ENCODE results near the gene HCAR1.

The HCAR1 gene, protein sequence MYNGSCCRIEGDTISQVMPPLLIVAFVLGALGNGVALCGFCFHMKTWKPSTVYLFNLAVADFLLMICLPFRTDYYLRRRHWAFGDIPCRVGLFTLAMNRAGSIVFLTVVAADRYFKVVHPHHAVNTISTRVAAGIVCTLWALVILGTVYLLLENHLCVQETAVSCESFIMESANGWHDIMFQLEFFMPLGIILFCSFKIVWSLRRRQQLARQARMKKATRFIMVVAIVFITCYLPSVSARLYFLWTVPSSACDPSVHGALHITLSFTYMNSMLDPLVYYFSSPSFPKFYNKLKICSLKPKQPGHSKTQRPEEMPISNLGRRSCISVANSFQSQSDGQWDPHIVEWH

DNA sequence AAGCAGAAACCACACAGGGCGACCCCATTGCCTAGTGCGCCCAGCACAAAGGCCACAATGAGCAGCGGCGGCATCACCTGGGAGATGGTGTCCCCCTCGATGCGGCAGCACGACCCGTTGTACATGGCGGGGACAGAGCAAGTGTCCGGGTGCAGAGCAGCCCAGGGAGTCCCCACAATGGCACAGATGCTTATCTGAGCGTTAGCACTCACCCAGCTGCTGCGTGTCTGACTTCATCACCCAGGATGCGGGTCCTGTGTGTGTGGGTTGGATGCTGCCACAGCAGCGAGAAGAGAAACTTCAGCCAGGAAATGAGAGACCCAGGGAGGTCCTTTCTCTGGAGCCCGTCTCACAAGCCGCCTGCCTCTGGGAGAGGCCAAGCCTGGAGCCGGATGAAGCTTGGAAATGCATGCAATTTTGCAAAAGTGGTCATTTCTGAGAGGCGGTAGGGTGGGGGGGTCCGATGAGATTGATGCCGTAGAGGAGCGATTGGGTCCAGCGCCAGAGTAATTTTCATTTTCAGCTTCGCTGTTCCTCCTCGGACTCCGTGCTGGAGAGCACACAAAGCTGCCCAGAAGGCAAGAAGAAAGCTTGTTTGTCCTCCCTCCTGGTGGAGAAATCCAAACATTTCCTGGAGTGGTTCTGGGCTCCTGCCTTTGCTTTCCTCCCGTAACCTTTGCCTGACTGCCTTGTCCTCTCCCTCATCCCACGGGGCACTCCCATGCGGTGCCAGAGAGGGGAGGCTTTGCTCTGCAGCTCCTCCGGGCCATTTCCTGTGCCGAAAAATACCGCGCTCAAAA is at the start of gene HCAR1:
TSS of gene HCAR1 (minus strand) at position 630 of the 800 bp plus-strand sequence. CDS start at position 125, 505 bp downstream.
- ChIA-PET CTCF (interaction anchor here (0.6 kb wide), 2 partner anchors 67 to 394 kb away, joined by 4 to 5 read pairs; no protein-coding TSS in a partner anchor), POLR2A (no interaction called here)
- Histone ChIP-seq H3K27ac (ENCODE audit: extremely low read depth, low read depth, low read length) (no peak within 1 kb of the TSS), H3K36me3 (ENCODE audit: control insufficient read depth in 2 of 2, insufficient read depth in 1 of 2, low read length in 2 of 2) (no peaks in the 10 kb centered on the region), H3K9me3 (ENCODE audit: control insufficient read depth, insufficient read depth, low read depth, low read length) (no peaks in the 10 kb centered on the region), H3K4me3 (ENCODE audit: low read depth, low read length) (no peak within 1 kb of the TSS), H3K4me1 (ENCODE audit: control insufficient read depth, insufficient read depth, low read length) (no peaks in the 10 kb centered on the region)
- TF ChIP-seq HOXD13 (CRISPR knock-in tag; IDR thresholded peaks at IDR 0.05; ENCODE audit: borderline replicate concordance) (no peak), FEZF1 (tag by site-specific recombination; IDR thresholded peaks at IDR 0.05) (no peak), ZNF768 (tag by site-specific recombination; IDR thresholded peaks at IDR 0.05) (no peak), ZNF585B (tag by site-specific recombination; IDR thresholded peaks at IDR 0.05) (no peak), ZNF707 (tag by site-specific recombination; IDR thresholded peaks at IDR 0.05) (no peak), MEIS1 (CRISPR knock-in tag; IDR thresholded peaks at IDR 0.05; ENCODE audit: borderline replicate concordance) (no peak)

GRCh38 chr12:122757568-122757967 is 26.9 kb upstream of the HCAR1 start:
- CTCF ChIA-PET: interaction anchor here (0.9 to 1.5 kb wide), 2 partner anchors 120 to 194 kb away, joined by 3 to 5 read pairs; no protein-coding TSS in a partner anchor

GRCh38 chr12:122754790-122755189 is 24.1 kb upstream of the HCAR1 start:
- CTCF ChIA-PET: no interaction called here
- H3K27ac ChIP-seq (ENCODE audit: extremely low read depth, low read depth, low read length): no peak overlapping the region

More at GRCh38 chr12:122757568-122757967, 26.9 kb upstream of the HCAR1 start:
- H3K27ac ChIP-seq (ENCODE audit: extremely low read depth, low read depth, low read length): no peak overlapping the region
- H3K4me1 ChIP-seq (ENCODE audit: control insufficient read depth, insufficient read depth, low read length): peaks cover 4% of the 10 kb centered on the region; the same call in 1 of the 2 replicates
- H3K4me3 ChIP-seq (ENCODE audit: low read depth, low read length): no peak overlapping the region
- no peaks in the 10 kb centered on the region for H3K9me3 ChIP-seq (ENCODE audit: control insufficient read depth, insufficient read depth, low read depth, low read length)
- H3K36me3 ChIP-seq (ENCODE audit: control insufficient read depth in 2 of 2, insufficient read depth in 1 of 2, low read length in 2 of 2): peaks cover 72 to 89% of the 10 kb centered on the region in 2 experiments
- TF ChIP-seq, protein P1, sequence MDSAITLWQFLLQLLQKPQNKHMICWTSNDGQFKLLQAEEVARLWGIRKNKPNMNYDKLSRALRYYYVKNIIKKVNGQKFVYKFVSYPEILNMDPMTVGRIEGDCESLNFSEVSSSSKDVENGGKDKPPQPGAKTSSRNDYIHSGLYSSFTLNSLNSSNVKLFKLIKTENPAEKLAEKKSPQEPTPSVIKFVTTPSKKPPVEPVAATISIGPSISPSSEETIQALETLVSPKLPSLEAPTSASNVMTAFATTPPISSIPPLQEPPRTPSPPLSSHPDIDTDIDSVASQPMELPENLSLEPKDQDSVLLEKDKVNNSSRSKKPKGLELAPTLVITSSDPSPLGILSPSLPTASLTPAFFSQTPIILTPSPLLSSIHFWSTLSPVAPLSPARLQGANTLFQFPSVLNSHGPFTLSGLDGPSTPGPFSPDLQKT (IDR thresholded peaks at IDR 0.05; ENCODE audit: borderline replicate concordance, low read depth, low read length): no peak
- TF ChIP-seq ZNF560 (tag by site-specific recombination; IDR thresholded peaks at IDR 0.05; ENCODE audit: borderline replicate concordance) (no peak), ZNF701 (tag by site-specific recombination; IDR thresholded peaks at IDR 0.05) (no peak), ZNF223 (tag by site-specific recombination; IDR thresholded peaks at IDR 0.05) (no peak), ZNF530 (tag by site-specific recombination; IDR thresholded peaks at IDR 0.05; ENCODE audit: low read depth) (no peak)
- POLR2A ChIA-PET: no interaction called here

DNA sequence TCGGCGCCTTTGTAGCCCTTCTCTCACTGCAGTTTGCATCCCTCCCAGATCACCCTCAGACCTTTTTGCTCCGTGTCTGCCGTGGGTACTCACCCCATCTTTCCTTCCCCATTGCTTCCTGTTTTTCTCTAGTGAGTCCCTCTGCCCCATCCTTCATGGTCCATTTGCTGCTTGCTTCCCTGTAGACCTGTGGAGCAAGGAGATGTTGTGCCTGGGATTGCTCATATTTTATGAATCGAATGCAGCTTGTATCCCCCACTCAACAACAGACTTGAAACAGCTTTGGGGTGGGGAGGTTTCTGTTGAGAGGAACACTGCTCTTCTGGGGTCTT is 22.6 kb upstream of the HCAR1 start:
- POLR2A ChIA-PET: interaction anchor here (1.3 to 1.6 kb wide), 3 partner anchors 252 to 479 kb away, joined by 3 to 4 read pairs (median 4); partner anchors contain the start of genes MPHOSPH9, MTRFR and ZCCHC8
- H3K27ac ChIP-seq (ENCODE audit: extremely low read depth, low read depth, low read length): peak overlapping the region; percentile 79

More at GRCh38 chr12:122754790-122755189, 24.1 kb upstream of the HCAR1 start:
- peaks cover 49 to 64% of the 10 kb centered on the region in 2 experiments for H3K36me3 ChIP-seq (ENCODE audit: control insufficient read depth in 2 of 2, insufficient read depth in 1 of 2, low read length in 2 of 2)
- H3K4me1 ChIP-seq (ENCODE audit: control insufficient read depth, insufficient read depth, low read length): peaks cover 4% of the 10 kb centered on the region; the same call in 1 of the 2 replicates
- no peak overlapping the region for H3K4me3 ChIP-seq (ENCODE audit: low read depth, low read length)
- TF ChIP-seq GFI1B (tag by site-specific recombination; IDR thresholded peaks at IDR 0.05) (no peak), PRDM1 (tag by site-specific recombination; IDR thresholded peaks at IDR 0.05) (0 out of 2 replicates have a peak, but pooled peaks have one; percentile 7)
- H3K9me3 ChIP-seq (ENCODE audit: control insufficient read depth, insufficient read depth, low read depth, low read length): no peaks in the 10 kb centered on the region
- POLR2A ChIA-PET: no interaction called here

More for the DNA sequence above, 22.6 kb upstream of the HCAR1 start:
- Histone ChIP-seq H3K9me3 (ENCODE audit: control insufficient read depth, insufficient read depth, low read depth, low read length) (no peaks in the 10 kb centered on the region), H3K4me1 (ENCODE audit: control insufficient read depth, insufficient read depth, low read length) (peaks cover 4% of the 10 kb centered on the region; the same call in 1 of the 2 replicates), H3K4me3 (ENCODE audit: low read depth, low read length) (peak overlapping the region; percentile 86), H3K36me3 (ENCODE audit: control insufficient read depth in 2 of 2, insufficient read depth in 1 of 2, low read length in 2 of 2) (peaks cover 35 to 50% of the 10 kb centered on the region in 2 experiments)
- CTCF ChIA-PET: interaction anchor here (0.7 to 1.6 kb wide), 11 partner anchors 12 to 681 kb away, joined by 3 to 7 read pairs (median 4); no protein-coding TSS in a partner anchor
- peak; percentile 21; the same call in 1 of the 2 replicates for TF ChIP-seq ZBTB17 (tag by site-specific recombination; IDR thresholded peaks at IDR 0.05)
- TF ChIP-seq SCRT1 (tag by site-specific recombination; IDR thresholded peaks at IDR 0.05; ENCODE audit: borderline replicate concordance): peak; percentile 76
- TF ChIP-seq ZNF121 (tag by site-specific recombination; IDR thresholded peaks at IDR 0.05): no peak
- TF ChIP-seq ZNF324 (tag by site-specific recombination; IDR thresholded peaks at IDR 0.05): peak; percentile 0; the same call in 1 of the 2 replicates
- TF ChIP-seq ZNF335 (tag by site-specific recombination; conservative IDR thresholded peaks at IDR 0.05): peak; percentile 11; the same call in 1 of the 2 replicates

Data from HEK293 (cell line).